ENCODE measurements around the gene ARF6.
"Not testable (repeated sequence)": the region's sequence is repeated elsewhere in the genome, so short reads cannot be mapped to it uniquely, and the experiment has no call there.

The ARF6 gene

DNA sequence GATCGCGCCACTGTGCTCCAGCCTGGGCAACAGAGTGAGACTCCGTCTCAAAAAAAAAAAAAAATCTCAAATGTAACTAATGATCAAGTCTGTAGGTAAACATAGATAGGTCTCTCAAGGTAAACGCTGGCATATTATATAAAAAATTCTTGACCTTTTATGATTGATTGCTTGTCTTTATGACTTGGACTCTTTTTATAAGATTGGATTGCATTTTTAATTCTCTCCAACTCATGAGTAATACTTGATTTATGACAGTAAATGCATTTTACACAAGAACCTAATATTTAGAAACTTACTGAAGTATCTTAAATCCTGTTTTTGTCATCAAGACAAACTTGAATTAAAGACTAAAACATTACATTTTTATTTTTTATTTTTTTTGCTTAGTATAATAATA, 16.1 kb downstream of the ARF6 start:
- DNase-seq: no peak

DNA sequence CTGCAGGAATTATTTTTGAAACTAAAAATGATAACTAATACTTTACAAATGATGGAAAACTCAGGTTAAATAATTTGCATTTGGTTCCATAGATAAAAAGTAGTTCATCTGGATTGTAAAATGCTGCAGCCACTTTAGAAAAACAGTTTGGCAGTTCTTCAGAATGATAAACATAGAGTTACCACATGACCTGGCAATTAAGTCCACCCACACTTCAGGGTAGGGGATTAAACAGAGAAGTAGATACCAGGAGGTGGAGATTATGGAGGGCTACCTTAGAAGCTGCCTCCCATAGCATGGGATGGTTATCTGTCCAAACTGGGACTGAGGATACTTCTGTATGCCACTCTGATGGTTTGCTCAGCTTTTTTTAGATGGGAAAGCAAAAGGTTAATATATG, 22.2 kb downstream of the ARF6 start:
- no peak for DNase-seq

DNA sequence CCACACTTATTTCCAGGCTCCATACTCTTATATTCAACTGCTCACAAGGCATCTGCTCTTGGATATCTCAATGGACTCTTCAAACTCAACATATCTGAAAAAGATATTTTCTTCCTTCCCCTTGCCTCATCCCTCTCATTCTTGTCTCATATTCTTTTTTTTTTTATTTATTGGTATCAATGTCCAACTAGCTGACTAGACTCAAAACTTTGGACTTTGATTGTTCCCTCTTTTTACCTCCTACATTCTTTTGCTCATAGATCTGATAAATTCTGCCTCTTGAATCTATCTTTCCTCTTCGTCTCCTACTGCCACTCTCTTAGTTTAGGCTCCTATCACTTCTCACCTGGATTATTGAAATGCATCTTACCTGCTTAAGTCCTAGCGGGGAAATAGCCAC, 25.8 kb downstream of the ARF6 start:
- DNase-seq: no peak

DNA sequence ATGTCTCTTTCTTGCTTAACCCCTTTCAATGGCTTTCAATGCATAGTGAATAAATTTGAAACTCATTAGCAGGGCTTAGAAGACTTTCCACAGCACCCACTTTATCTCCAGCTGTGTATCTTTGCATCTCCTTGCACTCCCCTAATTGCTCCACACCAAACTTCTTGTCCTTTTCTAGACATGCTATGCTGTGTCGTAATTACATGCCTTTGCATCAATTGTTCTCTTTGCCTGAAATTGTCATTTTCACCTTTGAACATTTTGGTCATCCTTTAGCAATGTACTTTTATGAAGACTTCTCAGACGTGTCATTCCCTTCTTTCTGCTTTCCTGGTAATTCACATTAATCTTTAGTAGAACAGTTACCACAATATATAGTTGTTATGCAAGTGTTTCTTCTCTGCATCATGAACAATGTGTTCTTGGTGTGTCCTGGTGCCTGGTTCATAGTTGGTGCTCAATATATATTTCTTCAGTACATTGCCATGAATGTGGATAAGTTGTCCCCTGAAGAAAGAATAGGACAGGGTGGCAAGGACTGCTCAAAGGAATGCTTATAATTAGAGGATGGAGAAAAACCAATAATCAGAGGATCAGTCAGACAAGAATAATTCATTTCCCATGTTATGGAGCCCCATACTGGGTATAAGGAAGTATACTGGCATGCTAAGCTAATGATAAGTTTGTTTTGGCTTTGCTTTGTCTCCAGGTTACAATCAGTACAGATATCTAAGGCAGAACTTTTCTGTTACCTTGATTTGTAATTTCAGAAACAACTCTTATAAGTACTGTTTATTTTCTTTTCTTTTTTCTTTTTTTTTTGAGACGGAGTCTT, 27.2 kb downstream of the ARF6 start:
- DNase-seq: no peak

DNA sequence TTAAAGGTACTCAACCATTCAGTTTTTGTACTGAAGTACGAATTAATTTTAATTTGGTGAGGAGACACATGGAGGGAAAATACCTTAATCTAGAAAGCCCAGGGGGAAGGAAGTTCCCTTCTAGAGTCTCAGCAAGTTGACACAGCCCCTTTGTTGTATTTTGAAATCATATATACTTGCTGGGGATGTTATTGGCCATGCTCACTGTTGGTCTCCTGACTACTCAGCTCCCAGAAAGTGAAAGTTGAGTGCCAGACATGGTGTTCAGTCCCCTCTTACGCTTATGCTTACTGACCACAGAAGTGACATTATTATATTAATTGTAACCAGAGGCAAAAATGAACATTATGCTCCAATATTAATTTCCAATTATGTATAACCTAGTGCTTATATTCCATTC, 28.1 kb downstream of the ARF6 start:
- no peak for DNase-seq

DNA sequence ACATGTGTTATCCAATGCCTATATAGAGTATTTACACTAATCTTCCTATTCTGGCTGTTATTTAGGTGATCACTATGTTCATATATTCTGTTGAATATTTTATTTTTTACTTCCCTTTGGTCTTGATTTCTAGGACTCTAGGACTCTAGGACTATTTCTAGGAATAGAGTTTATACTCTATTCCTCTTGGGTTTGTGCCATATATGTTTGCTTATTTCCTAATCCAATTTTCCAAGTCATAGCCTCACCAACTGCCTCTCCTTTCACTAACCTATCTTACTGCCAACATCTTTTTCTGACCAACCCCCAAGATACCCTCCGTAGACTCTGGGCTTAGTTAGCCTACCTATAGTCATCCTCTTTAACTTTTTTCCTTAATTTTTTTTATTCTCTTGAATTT, 28.5 kb downstream of the ARF6 start:
- DNase-seq: no peak

DNA sequence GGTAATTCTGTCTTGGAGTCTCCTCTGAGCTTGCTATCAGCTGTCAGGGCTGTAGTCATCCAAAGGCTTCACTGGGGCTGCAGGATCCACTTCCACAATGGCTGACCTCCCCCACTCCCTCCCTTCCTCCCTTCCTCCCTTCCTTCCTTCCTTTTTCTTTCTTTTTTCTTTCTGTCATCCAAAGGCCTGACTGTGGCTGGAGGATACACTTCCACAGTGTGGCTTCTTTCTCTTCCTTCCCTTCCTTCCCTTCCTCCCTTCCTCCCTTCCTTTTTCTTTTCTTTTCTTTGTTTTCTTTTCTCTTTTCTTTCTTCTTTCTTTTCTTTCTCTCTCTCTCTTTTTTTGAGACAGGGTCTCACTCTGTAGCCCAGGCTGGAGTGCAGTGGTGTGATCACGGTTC, 30.6 kb downstream of the ARF6 start:
- no peak for DNase-seq

DNA sequence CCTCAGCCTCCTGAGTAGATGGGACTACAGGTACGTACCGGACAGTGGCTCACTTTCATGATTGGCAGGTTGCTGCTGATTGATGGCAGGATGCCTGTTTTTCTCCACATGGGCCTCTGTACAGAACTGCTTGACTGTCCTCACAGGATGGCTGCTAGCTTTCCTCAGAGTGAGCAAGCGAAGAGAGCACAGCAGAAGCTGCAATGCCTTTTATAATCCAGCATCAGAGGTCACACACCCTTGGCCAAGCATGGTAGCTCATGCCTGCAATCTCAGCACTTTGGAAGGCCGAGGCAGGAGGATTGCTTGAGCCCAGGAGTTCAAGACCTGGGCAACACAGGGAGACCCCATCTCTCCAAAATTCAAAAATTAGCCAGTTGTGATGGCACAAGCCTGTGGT, 31.0 kb downstream of the ARF6 start:
- no peak for DNase-seq

DNA sequence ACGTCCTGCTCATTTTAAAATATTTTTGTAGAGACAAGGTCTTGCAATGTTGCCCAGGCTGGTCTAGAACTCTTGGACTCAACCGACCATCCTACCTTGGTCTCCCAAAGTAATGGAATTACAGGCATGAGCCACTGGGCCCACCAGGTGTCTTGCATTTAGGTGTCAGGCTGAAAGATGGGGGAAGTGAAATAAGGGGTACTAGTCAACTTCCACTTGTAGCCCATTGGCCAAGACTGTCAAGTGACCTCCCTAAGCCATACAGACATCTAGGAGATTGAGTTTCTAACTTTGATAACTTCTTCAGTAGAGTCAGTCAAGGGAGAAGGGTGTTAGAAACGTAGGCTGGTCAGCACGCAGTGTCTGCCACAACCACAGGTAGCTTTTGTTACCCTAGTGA, 32.0 kb downstream of the ARF6 start:
- no peak for DNase-seq

DNA sequence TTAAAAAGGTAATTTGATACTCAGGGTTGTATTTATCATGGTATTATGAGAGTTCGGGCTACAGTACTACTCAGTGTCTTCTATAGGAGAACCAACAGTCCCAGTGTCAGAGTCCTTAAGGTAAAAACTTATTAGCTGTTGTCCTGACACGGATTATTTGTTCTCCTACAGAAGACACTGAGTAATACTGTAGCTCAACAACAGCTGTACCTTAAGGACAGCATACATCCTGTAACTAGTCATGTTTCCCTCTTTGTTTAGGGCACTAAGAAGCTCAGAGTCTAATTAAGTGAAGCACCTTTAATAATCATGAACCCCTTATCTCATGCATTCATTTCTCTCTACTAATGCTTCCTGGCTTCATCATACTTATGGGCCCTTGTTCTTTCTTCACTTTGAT, 33.9 kb downstream of the ARF6 start:
- DNase-seq: no peak

DNA sequence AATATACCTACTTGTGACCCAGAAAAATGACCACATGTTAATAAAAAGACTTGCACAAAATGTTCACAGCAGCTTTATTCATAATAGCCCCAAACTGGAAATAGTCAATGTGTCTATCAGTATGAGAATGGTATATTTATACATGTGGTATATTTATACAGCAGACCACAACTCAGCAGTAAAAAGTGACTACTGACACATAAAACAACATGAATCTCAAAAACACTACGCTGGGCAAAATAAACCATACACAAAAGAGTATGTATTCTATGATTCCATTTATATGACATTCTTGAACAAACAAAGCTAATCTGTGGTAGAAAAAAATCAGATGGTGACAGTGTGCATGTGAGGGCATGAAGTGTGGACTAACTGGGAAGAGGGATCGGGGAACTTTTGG, 35.1 kb downstream of the ARF6 start:
- no peak for DNase-seq

DNA sequence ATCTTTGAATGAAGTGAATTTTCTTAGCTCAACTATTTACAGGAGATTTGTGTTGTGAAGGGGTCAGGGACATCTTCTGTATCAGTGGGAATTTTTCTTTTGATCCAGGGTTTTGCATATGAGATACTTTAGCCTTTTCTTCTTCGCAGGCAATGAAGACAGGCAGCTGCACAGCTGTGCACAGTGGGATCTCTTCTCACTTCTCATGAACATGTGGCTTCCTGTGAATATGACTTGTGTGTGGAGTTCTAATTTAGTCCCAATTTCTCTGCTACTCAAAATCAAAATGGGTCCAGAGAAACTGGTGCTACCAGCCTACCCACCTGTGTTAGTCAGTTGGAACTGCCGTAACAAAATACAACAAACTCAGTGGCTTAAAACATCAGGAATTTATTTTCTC, 37.8 kb downstream of the ARF6 start:
- no peak for DNase-seq

DNA sequence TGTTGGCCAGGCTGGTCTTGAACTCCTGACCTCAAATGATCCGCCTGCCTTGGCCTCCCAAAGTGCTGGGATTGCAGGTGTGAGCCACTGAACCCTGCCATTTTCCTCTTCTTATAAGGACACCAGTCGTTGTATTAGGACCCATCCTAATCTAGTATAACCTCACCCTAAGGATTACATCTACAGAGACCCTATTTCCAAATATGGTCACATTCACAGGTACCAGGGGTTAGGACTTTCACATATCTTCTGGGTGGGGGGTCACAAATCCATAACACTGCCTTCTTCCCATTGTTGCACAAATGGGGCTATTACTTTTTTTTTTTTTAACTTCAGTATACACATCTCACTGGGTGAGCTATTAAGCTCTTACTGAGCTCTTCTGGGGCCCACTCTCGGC, 38.6 kb downstream of the ARF6 start:
- DNase-seq: no peak

DNA sequence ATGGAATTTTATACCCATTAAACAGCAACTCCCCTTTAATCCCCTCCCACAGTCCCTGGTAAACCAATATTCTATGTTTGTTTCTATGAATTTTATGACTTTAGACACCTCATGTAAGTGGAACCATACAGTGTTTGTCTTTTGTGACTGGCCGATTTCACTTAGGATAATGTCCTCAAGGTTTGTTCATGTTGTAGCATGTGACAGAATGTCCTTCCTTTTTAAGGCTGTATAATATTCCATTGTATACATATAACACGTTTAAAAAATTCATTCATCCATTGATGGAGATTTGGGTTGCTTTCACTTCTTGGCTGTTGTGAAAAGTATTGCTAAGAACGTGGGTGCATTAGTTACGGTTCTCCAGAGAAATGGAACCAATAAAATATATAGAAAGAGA, 40.2 kb downstream of the ARF6 start:
- DNase-seq: no peak

DNA sequence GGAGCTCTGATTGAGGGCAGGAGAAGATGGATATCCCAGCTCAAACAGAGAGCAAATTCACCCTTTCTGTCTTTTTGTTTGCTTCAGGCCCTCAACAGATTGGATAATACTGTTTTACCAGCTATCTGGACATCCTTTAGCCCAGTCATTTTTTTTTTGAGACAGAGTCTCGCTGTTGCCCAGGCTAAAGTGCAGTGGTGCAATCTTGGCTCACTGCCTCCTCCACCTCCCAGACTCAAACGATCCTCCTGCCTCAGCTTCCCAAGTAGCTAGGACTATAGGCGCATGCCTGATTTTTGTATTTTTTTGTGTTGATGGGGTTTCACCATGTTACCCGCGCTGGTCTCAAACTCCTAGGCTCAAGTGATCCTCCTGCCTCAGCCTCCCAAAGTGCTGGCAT, 40.8 kb downstream of the ARF6 start:
- no peak for DNase-seq

DNA sequence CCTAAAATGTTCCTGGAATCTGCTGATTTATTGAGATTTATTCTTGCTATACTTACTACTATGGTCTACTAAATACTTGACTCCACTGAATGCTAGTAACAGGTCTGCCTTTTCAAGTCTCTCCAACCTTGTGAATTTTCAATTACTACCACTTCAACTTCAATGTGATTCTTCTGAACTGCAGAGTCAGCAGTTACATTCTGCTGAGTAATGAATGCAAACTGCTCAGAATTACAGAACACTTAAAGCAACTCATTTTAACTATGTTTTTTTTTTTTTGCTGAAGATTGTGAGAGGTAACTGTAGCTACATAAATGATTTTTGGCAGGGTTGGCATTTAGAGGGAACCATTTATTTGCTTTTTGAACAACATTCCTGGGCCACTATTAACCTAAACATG, 41.8 kb downstream of the ARF6 start:
- no peak for DNase-seq

DNA sequence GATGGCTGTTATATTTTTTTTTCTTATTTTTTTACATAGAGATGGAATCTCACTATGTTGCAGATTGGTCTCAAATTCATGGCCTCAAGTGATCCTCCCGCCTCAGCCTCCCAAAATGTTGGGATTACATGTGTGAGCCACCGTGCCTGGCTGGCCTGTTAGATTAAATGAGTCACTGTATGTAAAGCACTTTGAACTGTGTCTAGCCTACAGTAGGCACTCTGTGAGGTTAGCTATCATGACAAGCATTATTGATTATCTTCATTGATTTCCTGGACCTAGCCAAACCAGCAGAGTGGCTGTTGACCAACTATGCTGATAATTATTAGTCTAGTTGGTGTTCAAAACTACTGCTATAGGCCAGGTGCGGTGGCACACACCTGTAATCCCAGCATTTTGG, 42.6 kb downstream of the ARF6 start:
- no peak for DNase-seq

DNA sequence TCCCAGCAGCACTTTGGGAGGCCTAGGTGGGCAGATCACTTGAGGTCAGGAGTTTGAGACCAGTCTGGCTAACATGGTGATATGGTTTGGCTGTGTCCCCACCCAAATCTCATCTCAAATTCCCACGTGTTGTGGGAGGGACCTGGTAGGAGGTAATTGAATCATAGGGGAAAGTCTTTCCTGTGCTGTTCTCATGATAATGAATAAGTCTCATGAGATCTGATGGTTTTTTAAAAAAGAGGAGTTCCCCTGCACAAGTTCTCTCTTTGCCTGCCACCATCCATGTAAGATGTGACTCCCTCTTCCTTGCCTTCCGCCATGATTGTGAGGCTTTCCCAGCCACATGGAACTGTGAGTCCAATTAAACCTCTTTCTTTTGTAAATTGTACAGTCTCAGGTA, 43.4 kb downstream of the ARF6 start:
- not testable (repeated sequence) for DNase-seq

DNA sequence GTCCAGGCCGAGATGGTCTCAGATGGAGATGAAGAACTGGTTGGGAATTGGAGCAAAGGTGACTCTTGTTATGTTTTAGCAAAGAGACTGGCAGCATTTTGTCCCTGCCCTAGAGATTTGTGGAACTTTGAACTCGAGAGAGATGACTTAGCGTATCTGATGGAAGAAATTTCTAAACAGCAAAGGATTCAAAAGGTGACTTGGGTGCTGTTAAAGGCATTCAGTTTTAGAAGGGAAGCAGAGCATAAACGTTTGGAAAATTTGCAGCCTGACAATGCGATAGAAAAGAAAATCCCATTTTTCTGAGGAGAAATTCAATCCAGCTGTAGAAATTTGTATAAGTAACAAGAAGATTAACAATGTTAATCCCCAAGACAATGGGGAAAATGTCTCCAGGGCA, 44.0 kb downstream of the ARF6 start:
- not testable (repeated sequence) for DNase-seq

DNA sequence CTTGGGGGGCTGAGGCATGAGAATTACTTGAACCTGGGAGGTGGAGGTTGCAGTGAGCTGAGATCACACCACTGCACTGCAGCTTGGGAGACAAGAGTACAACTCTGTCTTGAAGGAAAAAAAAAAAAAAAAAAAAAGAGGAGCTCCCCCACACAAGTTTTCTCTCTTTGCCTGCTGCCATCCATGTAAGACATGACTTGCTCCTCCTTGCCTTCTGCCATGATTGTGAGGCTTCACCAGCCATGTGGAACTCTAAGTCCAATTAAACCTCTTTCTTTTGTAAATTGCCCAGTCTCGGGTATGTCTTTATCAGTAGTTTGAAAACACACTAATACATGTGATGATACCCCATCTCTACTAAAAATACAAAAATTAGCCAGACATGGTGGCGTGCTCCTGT, 46.3 kb downstream of the ARF6 start:
- not testable (repeated sequence) for DNase-seq

DNA sequence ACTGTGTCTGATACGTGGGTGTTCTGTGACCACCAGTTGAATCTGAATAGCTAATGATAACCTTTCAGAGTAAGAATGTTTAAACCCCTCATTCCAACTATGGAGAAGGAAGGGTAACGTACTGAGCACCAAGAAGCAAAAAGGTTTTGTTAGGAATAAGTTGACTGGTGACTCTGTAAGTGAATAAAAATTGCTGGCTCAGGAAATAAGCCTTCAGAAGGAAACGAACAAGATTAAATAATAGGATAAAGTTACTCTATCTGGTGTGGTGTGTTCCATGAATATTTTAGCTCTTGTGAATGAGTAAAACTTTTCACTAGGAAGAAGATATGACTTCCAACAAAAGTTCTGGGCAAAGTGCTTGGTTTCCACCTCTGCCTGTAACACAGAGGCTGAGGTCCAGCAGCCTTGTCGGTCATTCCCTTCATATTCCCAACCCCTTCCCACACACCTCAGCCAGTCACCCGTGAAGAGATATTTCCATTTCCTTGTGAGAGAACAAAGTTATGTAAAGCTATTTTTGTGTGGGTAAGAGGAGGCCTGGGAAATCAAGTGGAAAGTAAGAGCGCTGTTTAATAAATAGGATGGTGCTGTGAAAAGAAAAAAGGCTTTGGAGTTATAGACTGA, 47.1 kb downstream of the ARF6 start:
- no peak for DNase-seq

DNA sequence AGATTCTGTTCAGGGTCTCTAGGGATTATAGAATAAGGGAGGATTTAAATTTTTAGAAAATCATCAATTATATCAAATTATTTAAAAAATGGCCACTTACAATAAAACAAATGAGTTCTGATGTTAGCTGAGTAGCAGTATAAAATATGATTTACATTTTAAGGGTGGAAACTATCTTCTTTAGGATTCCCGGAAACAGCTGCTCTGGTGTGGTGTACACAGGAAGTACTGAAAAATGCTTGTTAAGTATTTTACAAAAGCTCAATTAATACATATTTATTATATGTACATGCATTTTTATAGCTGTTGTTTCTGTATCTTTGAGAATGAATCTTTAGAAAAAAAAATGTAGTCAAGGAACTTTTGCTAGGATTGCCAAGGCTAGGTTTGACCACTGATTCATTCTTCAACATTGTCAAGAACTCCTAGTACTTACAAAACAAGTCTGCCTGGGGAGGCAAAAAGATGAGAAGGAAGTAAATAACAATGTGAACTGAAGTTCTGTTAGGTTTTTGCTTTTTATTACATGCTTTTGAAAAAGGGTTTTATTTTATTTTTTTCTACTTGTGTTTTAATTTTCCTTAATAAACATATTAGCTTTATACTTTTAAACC, 48.0 kb downstream of the ARF6 start:
- DNase-seq: no peak

DNA sequence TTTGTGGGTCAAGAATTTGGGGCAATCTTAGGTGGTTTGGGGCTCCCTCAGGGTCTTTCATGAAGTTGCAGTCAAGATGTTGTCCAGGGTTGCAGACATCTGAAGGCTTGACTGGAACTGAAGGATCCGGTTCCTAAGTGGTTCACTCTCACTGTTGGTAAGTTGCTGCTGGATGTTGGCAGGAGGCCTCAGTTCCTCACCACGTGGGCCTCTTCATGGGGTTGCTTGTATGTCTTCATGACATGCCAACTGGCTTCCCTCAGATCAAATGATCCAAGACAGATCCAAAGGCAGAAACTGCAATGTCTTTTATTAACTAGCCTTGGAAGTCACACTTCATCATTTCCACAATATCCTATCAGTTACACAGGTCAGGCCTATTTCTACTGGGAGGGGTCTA, 49.2 kb downstream of the ARF6 start:
- no peak for DNase-seq

DNA sequence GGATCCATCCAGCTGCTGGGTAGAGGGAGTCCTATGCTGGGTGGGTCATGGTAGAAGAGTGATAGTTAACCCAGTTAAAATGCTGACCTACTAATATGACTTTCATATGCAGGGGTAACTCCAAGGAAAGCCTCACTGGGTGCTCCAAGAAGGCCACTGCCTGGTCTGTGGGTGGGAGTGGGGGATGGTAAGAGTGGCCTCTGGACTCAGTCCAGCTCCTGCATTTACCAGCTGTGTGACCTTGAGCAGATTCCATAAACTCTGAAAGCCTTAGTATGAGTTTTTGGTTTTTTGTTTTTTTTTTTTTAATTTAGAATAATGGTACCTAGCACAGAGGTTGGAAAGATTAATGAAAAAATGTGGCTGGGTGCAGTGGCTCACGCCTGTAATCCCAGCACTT, 51.6 kb downstream of the ARF6 start:
- DNase-seq: no peak
